CD4-positive, alpha-beta memory T cell (primary cell): ENCODE data around the gene BCAM. TPM values are rescaled to one million over a fixed set of nuclear protein-coding genes. Genes with fewer than 3 reads are reported as not detected.

Experiments
- CTCF ChIA-PET: fragments of 350-600 bp; sonication (Branson Sonifier 250); formaldehyde crosslinking; loops from one replicate; lab custom pipeline; 2021; ENCODE audit warnings: inconsistent platforms; ENCODE audit not compliant: partially characterized antibody; lab: Charles Lee
- POLR2A ChIA-PET: fragments of 350-600 bp; sonication (Branson Sonifier 250); formaldehyde crosslinking; loops from one replicate; lab custom pipeline; 2021; ENCODE audit not compliant: partially characterized antibody; lab: Charles Lee
- DNase-seq, 5 donors: peaks; one replicate each; pipeline versions ENCODE4 v3.0.0 to v3.0.0-alpha.2; 2020 to 2022; ENCODE audit warnings: mixed read lengths in 1 of 5
- H3K27ac ChIP-seq: one replicate; pipeline ENCODE4 v1.7.0; 2013; ENCODE audit warnings: low read depth, low read length
- H3K27me3 ChIP-seq: 2 replicates; pipeline ENCODE4 v1.7.0; 2013; ENCODE audit warnings: mild to moderate bottlenecking, low read length, moderate library complexity; ENCODE audit not compliant: insufficient read depth
- H3K36me3 ChIP-seq: 2 replicates; pipeline ENCODE4 v1.7.0; 2013; ENCODE audit warnings: mild to moderate bottlenecking, low read length, moderate library complexity; ENCODE audit not compliant: insufficient read depth
- H3K4me1 ChIP-seq: 2 replicates; pipeline ENCODE4 v1.7.0; 2013; ENCODE audit warnings: mild to moderate bottlenecking, low read length, moderate library complexity; ENCODE audit not compliant: insufficient read depth
- H3K4me3 ChIP-seq, 2 donors: one replicate each; pipeline ENCODE4 v1.7.0; 2013; ENCODE audit warnings: low read length in 2 of 2, mild to moderate bottlenecking in 1 of 2
- H3K9me3 ChIP-seq, 2 donors: one replicate each; pipeline ENCODE4 v1.7.0; 2013; ENCODE audit warnings: low read length in 2 of 2, control low read depth in 1 of 2; ENCODE audit not compliant: control insufficient read depth in 1 of 2
- H3K27ac Mint-ChIP-seq, 7 donors: one replicate each; pipeline ENCODE4 v1.8.0; 2020 to 2021; ENCODE audit warnings: mixed read lengths in 7 of 7, mild to moderate bottlenecking in 6 of 7, inconsistent platforms in 3 of 7, moderate library complexity in 3 of 7
- H3K27me3 Mint-ChIP-seq, 2 donors: one replicate each; pipeline ENCODE4 v1.8.0; 2020 to 2021; ENCODE audit warnings: mixed read lengths in 2 of 2
- H3K36me3 Mint-ChIP-seq, 2 donors: one replicate each; pipeline ENCODE4 v1.8.0; 2020 to 2021; ENCODE audit warnings: mixed read lengths in 2 of 2, inconsistent platforms in 1 of 2, mild to moderate bottlenecking in 1 of 2
- H3K4me1 Mint-ChIP-seq, 4 donors: one replicate each; pipeline ENCODE4 v1.8.0; 2020 to 2021; ENCODE audit warnings: mixed read lengths in 4 of 4, mild to moderate bottlenecking in 1 of 4
- H3K4me3 Mint-ChIP-seq, 8 donors: one replicate each; pipeline ENCODE4 v1.8.0; 2020 to 2021; ENCODE audit warnings: mixed read lengths in 8 of 8, mild to moderate bottlenecking in 7 of 8, moderate library complexity in 6 of 8, inconsistent platforms in 3 of 8
- H3K9me3 Mint-ChIP-seq, 8 donors: one replicate each; pipeline ENCODE4 v1.8.0; 2020 to 2021; ENCODE audit warnings: mixed read lengths in 8 of 8, mild to moderate bottlenecking in 5 of 8, inconsistent platforms in 3 of 8, moderate library complexity in 1 of 8
- intact Hi-C: fragments of 100-400 bp; cut with micrococcal nuclease; formaldehyde crosslinking; loops from one replicate; pipeline ENCODE4 v1.15.1; 2023
- polyA plus RNA-seq, 2 donors: library from polyadenylated mRNA; unstranded; fragments of 300-500 nt; fragmentation: Illumina TruSeq; gene quantifications; one replicate each; pipeline ENCODE4 v1.2.3, GENCODE V29; 2021
- total RNA-seq, 2 experiments: library from RNA; stranded (reverse); gene quantifications; one replicate each; pipeline ENCODE4 v1.2.3, GENCODE V29; 2021

The BCAM gene
- total RNA-seq (not detected), polyA plus RNA-seq (not detected)

- POLR2A ChIA-PET, result no interaction called here
- Histone ChIP-seq H3K27me3 (no peaks in the 10 kb centered on the region), H3K9me3 (no peaks in the 10 kb centered on the region), H3K27ac (no peak within 1 kb of the TSS), H3K36me3 (no peaks in the 10 kb centered on the region), H3K4me1 (no peaks in the 10 kb centered on the region), H3K4me3 (no peak within 1 kb of the TSS)
- DNase-seq, result no peak
- peak within 1 kb of the TSS in 3 of 8 donors; percentile 20 to 52 (median 39) for H3K4me3 Mint-ChIP-seq
- CTCF ChIA-PET, result no interaction called here
- H3K9me3 Mint-ChIP-seq, result peaks cover 0 to 4% (median 0%) of the 10 kb centered on the region in 8 donors
- intact Hi-C loops, result no loop called here
- peaks cover 1 to 6% (median 3%) of the 10 kb centered on the region in 4 donors for H3K4me1 Mint-ChIP-seq
- H3K27ac Mint-ChIP-seq, result no peak within 1 kb of the TSS
- peaks cover 5 to 14% of the 10 kb centered on the region in 2 donors for H3K27me3 Mint-ChIP-seq
- no peaks in the 10 kb centered on the region for H3K36me3 Mint-ChIP-seq
Measured at GRCh38 chr19:44808463-44809371, at the start of gene BCAM. Gene BCAM (plus strand): TSS chr19:44809103. CDS start chr19:44809125, 22 bp downstream.

- intact Hi-C loops, result no loop called here
- POLR2A ChIA-PET, result no interaction called here
- H3K27ac Mint-ChIP-seq, result peak overlapping the region in 4 of 7 donors; percentile 48 to 72 (median 66)
Measured at GRCh38 chr19:44762038-44762437, 46.9 kb upstream of the BCAM start.

GRCh38 chr19:44765033-44765948, 43.6 kb upstream of the BCAM start:
- Mint-ChIP-seq H3K4me3 (no peak overlapping the region), H3K4me1 (peaks cover 23 to 56% (median 43%) of the 10 kb centered on the region in 4 donors), H3K27me3 (no peaks in the 10 kb centered on the region), H3K9me3 (no peaks in the 10 kb centered on the region), H3K36me3 (peaks cover 4 to 9% of the 10 kb centered on the region in 2 donors), H3K27ac (peak overlapping the region in 4 of 7 donors; percentile 30 to 59 (median 48))
- Histone ChIP-seq H3K9me3 (no peaks in the 10 kb centered on the region), H3K27me3 (no peaks in the 10 kb centered on the region), H3K27ac (no peak overlapping the region), H3K4me3 (no peak overlapping the region), H3K4me1 (peaks cover 27% of the 10 kb centered on the region), H3K36me3 (no peaks in the 10 kb centered on the region)
- ChIA-PET POLR2A (no interaction called here), CTCF (interaction anchor here (0.7 to 17.0 kb wide), 5 partner anchors 8 to 79 kb away, joined by 3 to 545 read pairs (median 3); no protein-coding TSS in a partner anchor)
- DNase-seq, result peak in 1 of 5 donors; percentile 9
- intact Hi-C loops, result no loop called here

More at GRCh38 chr19:44762038-44762437, 46.9 kb upstream of the BCAM start:
- no peak overlapping the region for H3K4me3 ChIP-seq
- H3K36me3 ChIP-seq, result peaks cover 22% of the 10 kb centered on the region
- H3K4me3 Mint-ChIP-seq, result peak overlapping the region in 1 of 8 donors; percentile 25
- no peaks in the 10 kb centered on the region for H3K27me3 ChIP-seq
- H3K9me3 Mint-ChIP-seq, result no peaks in the 10 kb centered on the region
- peaks cover 18 to 46% (median 32%) of the 10 kb centered on the region in 4 donors for H3K4me1 Mint-ChIP-seq
- H3K27ac ChIP-seq, result no peak overlapping the region
- peaks cover 14 to 23% of the 10 kb centered on the region in 2 donors for H3K36me3 Mint-ChIP-seq
- H3K4me1 ChIP-seq, result peaks cover 12% of the 10 kb centered on the region
- H3K27me3 Mint-ChIP-seq, result no peaks in the 10 kb centered on the region
- H3K9me3 ChIP-seq, result no peaks in the 10 kb centered on the region
- CTCF ChIA-PET, result interaction anchor here (17.0 kb wide), 1 partner anchor 35 kb away, joined by 545 read pairs; no protein-coding TSS in a partner anchor
- DNase-seq, result peak in 1 of 5 donors; percentile 7

- Histone ChIP-seq H3K4me1 (peaks cover 29% of the 10 kb centered on the region), H3K9me3 (no peaks in the 10 kb centered on the region), H3K27ac (no peak overlapping the region), H3K4me3 (no peak overlapping the region), H3K36me3 (no peaks in the 10 kb centered on the region), H3K27me3 (no peaks in the 10 kb centered on the region)
- no peak for DNase-seq
- Mint-ChIP-seq H3K4me3 (no peak overlapping the region), H3K4me1 (peaks cover 27 to 56% (median 44%) of the 10 kb centered on the region in 4 donors), H3K9me3 (peaks cover 0 to 2% (median 0%) of the 10 kb centered on the region in 8 donors), H3K36me3 (peaks cover 0 to 2% of the 10 kb centered on the region in 2 donors), H3K27ac (peak overlapping the region in 2 of 7 donors; percentile 44 to 52), H3K27me3 (no peaks in the 10 kb centered on the region)
- POLR2A ChIA-PET, result no interaction called here
- intact Hi-C loops, result no loop called here
- CTCF ChIA-PET, result interaction anchor here (1.2 to 17.0 kb wide), 7 partner anchors 12 to 78 kb away, joined by 3 to 545 read pairs (median 4); no protein-coding TSS in a partner anchor
Measured at GRCh38 chr19:44765949-44766335, 43.0 kb upstream of the BCAM start.

GRCh38 chr19:44767295-44768180, 41.4 kb upstream of the BCAM start:
- Histone ChIP-seq H3K36me3 (no peaks in the 10 kb centered on the region), H3K27ac (no peak overlapping the region), H3K4me1 (peaks cover 30% of the 10 kb centered on the region), H3K4me3 (no peak overlapping the region), H3K27me3 (no peaks in the 10 kb centered on the region), H3K9me3 (no peaks in the 10 kb centered on the region)
- ChIA-PET CTCF (interaction anchor here (1.3 to 17.0 kb wide), 5 partner anchors 14 to 78 kb away, joined by 3 to 545 read pairs (median 5); no protein-coding TSS in a partner anchor), POLR2A (interaction anchor here (1.3 to 1.5 kb wide), 2 partner anchors 14 to 25 kb away, joined by 3 to 7 read pairs; no protein-coding TSS in a partner anchor)
- intact Hi-C loops, result no loop called here
- Mint-ChIP-seq H3K4me3 (no peak overlapping the region), H3K27me3 (no peaks in the 10 kb centered on the region), H3K9me3 (peaks cover 0 to 2% (median 0%) of the 10 kb centered on the region in 8 donors), H3K27ac (peak overlapping the region; percentile 2 to 83 (median 75)), H3K36me3 (no peaks in the 10 kb centered on the region), H3K4me1 (peaks cover 26 to 51% (median 44%) of the 10 kb centered on the region in 4 donors)
- peak in 1 of 5 donors; percentile 28 for DNase-seq
